Caco-2 (cell line): ENCODE measurements around the gene KIAA0930. TPM values are rescaled to one million over a fixed set of nuclear protein-coding genes. Genes with fewer than 3 reads are reported as not detected.

ENCODE experiments used
- BruUV-seq: library from RNA; stranded (reverse); fragments of 400-500 nt; replicated peaks from 2 replicates; lab custom pipeline; 2021; lab: Mats Ljungman, UMichigan
- CTCF ChIA-PET: fragments of 300-600 bp; sonication (Branson Sonifier 250); formaldehyde crosslinking; loops from one replicate; lab custom pipeline; 2022; ENCODE audit warnings: antibody characterized with exemption; lab: Charles Lee
- POLR2A ChIA-PET: fragments of 300-600 bp; sonication (Branson Sonifier 250); formaldehyde crosslinking; loops from one replicate; lab custom pipeline; 2022; ENCODE audit warnings: antibody characterized with exemption; lab: Charles Lee
- DNase-seq, 2 experiments: peaks; one replicate each; pipeline versions ENCODE4 v3.0.0 to v3.0.0-alpha.2; 2020 to 2022
- H3K27me3 ChIP-seq: replicated peaks from 2 replicates; pipeline ENCODE4 v1.6.0; 2011; ENCODE audit warnings: low read length; ENCODE audit not compliant: control insufficient read depth, insufficient read depth
- H3K36me3 ChIP-seq: 2 replicates; pipeline ENCODE4 v1.5.1; 2011; ENCODE audit warnings: low read length; ENCODE audit not compliant: control insufficient read depth, insufficient read depth
- H3K4me1 ChIP-seq: fragments of 250-450 bp; sonication (Bioruptor Pico); 2 replicates; pipeline ENCODE4 v1.5.1; 2020; ENCODE audit warnings: mild to moderate bottlenecking
- H3K4me3 ChIP-seq: 2 replicates; pipeline ENCODE4 v1.5.1; 2011; ENCODE audit warnings: low read depth, mild to moderate bottlenecking, control low read depth, low read length
- H3K9me3 ChIP-seq: fragments of 250-450 bp; sonication (Bioruptor Pico); 2 replicates; pipeline ENCODE4 v1.5.1; 2020; ENCODE audit warnings: mild to moderate bottlenecking, moderate library complexity
- H3K27ac Mint-ChIP-seq: one replicate; pipeline ENCODE4 v1.8.0; 2022; ENCODE audit warnings: mixed read lengths; ENCODE audit not compliant: unreplicated experiment
- H3K27me3 Mint-ChIP-seq: one replicate; pipeline ENCODE4 v1.8.0; 2022; ENCODE audit warnings: mixed read lengths; ENCODE audit not compliant: insufficient read depth, unreplicated experiment
- H3K36me3 Mint-ChIP-seq: one replicate; pipeline ENCODE4 v1.8.0; 2022; ENCODE audit warnings: mild to moderate bottlenecking, mixed read lengths; ENCODE audit not compliant: insufficient read depth, unreplicated experiment
- H3K4me1 Mint-ChIP-seq: one replicate; pipeline ENCODE4 v1.8.0; 2022; ENCODE audit warnings: low read depth, mixed read lengths; ENCODE audit not compliant: unreplicated experiment
- H3K4me3 Mint-ChIP-seq: one replicate; pipeline ENCODE4 v1.8.0; 2022; ENCODE audit warnings: mild to moderate bottlenecking, moderate library complexity, mixed read lengths; ENCODE audit not compliant: unreplicated experiment
- H3K9me3 Mint-ChIP-seq: one replicate; pipeline ENCODE4 v1.8.0; 2022; ENCODE audit warnings: mixed read lengths; ENCODE audit not compliant: unreplicated experiment
- CTCF ChIP-seq, 2 experiments: fragments of 200-600 bp in 1 of 2; IDR thresholded peaks; 1 replicate in 1 of 2; 2 replicates in 1 of 2; pipeline versions ENCODE4 v1.5.1 to v1.8.0; 2011 to 2022; ENCODE audit warnings: antibody characterized with exemption in 1 of 2, control low read depth in 1 of 2, inconsistent platforms in 1 of 2, low read depth in 1 of 2, low read length in 1 of 2, mild to moderate bottlenecking in 1 of 2, moderate library complexity in 1 of 2; ENCODE audit not compliant: insufficient read depth in 1 of 2, severe bottlenecking in 1 of 2, unreplicated experiment in 1 of 2
- intact Hi-C: fragments of 100-400 bp; cut with micrococcal nuclease; formaldehyde crosslinking; loops from one replicate; pipeline ENCODE4 v1.10.0; 2022; ENCODE audit not compliant: unreplicated experiment
- total RNA-seq: library from RNA; stranded (reverse); gene quantifications from 2 replicates; pipeline ENCODE4 v1.2.3, GENCODE V29; 2022

The KIAA0930 gene
- total RNA-seq, 1 experiment from 2014 or later = 34.7 TPM

- peaks cover 17% of the 10 kb centered on the region for H3K4me1 ChIP-seq
- DNase-seq = no peak
- CTCF ChIA-PET = no interaction called here
- peaks cover under 1% of the 10 kb centered on the region for H3K4me1 Mint-ChIP-seq
- H3K27me3 ChIP-seq = no peaks in the 10 kb centered on the region
- no peak overlapping the region for H3K4me3 Mint-ChIP-seq
- POLR2A ChIA-PET = no interaction called here
- no peaks in the 10 kb centered on the region for H3K9me3 ChIP-seq
- H3K4me3 ChIP-seq = no peak overlapping the region
- no peak for TF ChIP-seq CTCF (IDR thresholded peaks at IDR 0.05; ENCODE audit: insufficient read depth in 1 of 2, low read depth in 1 of 2, low read length in 1 of 2, severe bottlenecking in 1 of 2, unreplicated experiment in 1 of 2)
- no TSS peak for BruUV-seq
- H3K27me3 Mint-ChIP-seq = no peaks in the 10 kb centered on the region
- peaks cover under 1% of the 10 kb centered on the region for H3K36me3 Mint-ChIP-seq
- H3K9me3 Mint-ChIP-seq = no peaks in the 10 kb centered on the region
- no peaks in the 10 kb centered on the region for H3K36me3 ChIP-seq
- no peak overlapping the region for H3K27ac Mint-ChIP-seq
- intact Hi-C loops = no loop called here
Measured at GRCh38 chr22:45251825-45252224, 11.1 kb upstream of the KIAA0930 start.

- intact Hi-C loops = loop anchor here (5.0 kb wide), 1 partner anchor 147 kb away; no protein-coding TSS in a partner anchor
- BruUV-seq = no TSS peak
- H3K9me3 ChIP-seq = no peaks in the 10 kb centered on the region
- peaks cover 13% of the 10 kb centered on the region for H3K4me1 Mint-ChIP-seq
- DNase-seq = no peak
- no peak overlapping the region for H3K4me3 ChIP-seq
- no peaks in the 10 kb centered on the region for H3K36me3 ChIP-seq
- no peak overlapping the region for H3K27ac Mint-ChIP-seq
- no peaks in the 10 kb centered on the region for H3K27me3 ChIP-seq
- POLR2A ChIA-PET = no interaction called here
- H3K36me3 Mint-ChIP-seq = peaks cover 9% of the 10 kb centered on the region
- CTCF ChIA-PET = no interaction called here
- peaks cover 34% of the 10 kb centered on the region for H3K4me1 ChIP-seq
- no peaks in the 10 kb centered on the region for H3K27me3 Mint-ChIP-seq
- no peaks in the 10 kb centered on the region for H3K9me3 Mint-ChIP-seq
- H3K4me3 Mint-ChIP-seq = no peak overlapping the region
- no peak for TF ChIP-seq CTCF (IDR thresholded peaks at IDR 0.05; ENCODE audit: insufficient read depth in 1 of 2, low read depth in 1 of 2, low read length in 1 of 2, severe bottlenecking in 1 of 2, unreplicated experiment in 1 of 2)
Measured at GRCh38 chr22:45248832-45249561, 8.3 kb upstream of the KIAA0930 start.

- H3K36me3 ChIP-seq = no peaks in the 10 kb centered on the region
- no peaks in the 10 kb centered on the region for H3K27me3 Mint-ChIP-seq
- peaks cover 13% of the 10 kb centered on the region for H3K4me1 Mint-ChIP-seq
- H3K9me3 ChIP-seq = no peaks in the 10 kb centered on the region
- DNase-seq = peak; percentile 86 to 89
- peaks cover 35% of the 10 kb centered on the region for H3K4me1 ChIP-seq
- no peaks in the 10 kb centered on the region for H3K27me3 ChIP-seq
- CTCF ChIA-PET = interaction anchor here (0.6 to 1.6 kb wide), 6 partner anchors 10 to 1294 kb away, joined by 3 to 10 read pairs (median 3); no protein-coding TSS in a partner anchor
- H3K4me3 Mint-ChIP-seq = peak overlapping the region; percentile 65
- no peaks in the 10 kb centered on the region for H3K9me3 Mint-ChIP-seq
- BruUV-seq = TSS peak; percentile 89
- H3K4me3 ChIP-seq = no peak overlapping the region
- no peak for TF ChIP-seq CTCF (IDR thresholded peaks at IDR 0.05; ENCODE audit: insufficient read depth in 1 of 2, low read depth in 1 of 2, low read length in 1 of 2, severe bottlenecking in 1 of 2, unreplicated experiment in 1 of 2)
- peaks cover 10% of the 10 kb centered on the region for H3K36me3 Mint-ChIP-seq
- POLR2A ChIA-PET = interaction anchor here (0.5 to 1.6 kb wide), 6 partner anchors 27 to 789 kb away, joined by 3 to 20 read pairs (median 5); partner anchors contain the start of genes ATXN10 and NUP50
- intact Hi-C loops = loop anchor here (1.0 to 5.0 kb wide), 2 partner anchors 17 to 144 kb away; no protein-coding TSS in a partner anchor
- H3K27ac Mint-ChIP-seq = peak overlapping the region; percentile 95
Measured at GRCh38 chr22:45246060-45246985, 5.6 kb upstream of the KIAA0930 start.
